Spleen (tissue), 11 donors: ENCODE data around the gene FAM9C. TPM values are rescaled to one million over a fixed set of nuclear protein-coding genes. Genes with fewer than 3 reads are reported as not detected.
A peak's percentile ranks its signal among the peaks of the same experiment; 100 is the strongest.

Experiments
- DNase-seq: peaks from one replicate; pipeline ENCODE4 v3.0.0-alpha.2; 2020
- H3K27ac ChIP-seq, 8 donors: fragments of 200-600 bp; sonication (generic) in 7 of 8; 1 replicate in 4 of 8; 2 replicates in 4 of 8; pipeline versions ENCODE4 v1.5.0 to v1.8.0; 2016 to 2021; ENCODE audit warnings: inconsistent platforms in 4 of 8, mild to moderate bottlenecking in 4 of 8, moderate library complexity in 1 of 8
- H3K27me3 ChIP-seq, 7 donors: fragments of 200-600 bp; sonication (generic) in 6 of 7; replicated peaks in 1 of 7; 1 replicate in 4 of 7; 2 replicates in 3 of 7; pipeline versions ENCODE4 v1.5.0 to v1.8.0; 2016 to 2021; ENCODE audit warnings: inconsistent platforms in 3 of 7, mild to moderate bottlenecking in 1 of 7
- H3K36me3 ChIP-seq, 6 donors: fragments of 200-600 bp; sonication (generic) in 5 of 6; 1 replicate in 4 of 6; 2 replicates in 2 of 6; pipeline versions ENCODE4 v1.5.0 to v1.8.0; 2016 to 2021; ENCODE audit warnings: inconsistent platforms in 2 of 6
- H3K4me1 ChIP-seq, 6 donors: fragments of 200-600 bp; sonication (generic) in 5 of 6; 1 replicate in 3 of 6; 2 replicates in 3 of 6; pipeline versions ENCODE4 v1.5.0 to v1.8.0; 2016 to 2021; ENCODE audit warnings: inconsistent platforms in 3 of 6
- H3K4me3 ChIP-seq, 8 donors: fragments of 200-600 bp; sonication (generic) in 7 of 8; 1 replicate in 4 of 8; 2 replicates in 4 of 8; pipeline versions ENCODE4 v1.5.0 to v1.8.0; 2016 to 2021; ENCODE audit warnings: inconsistent platforms in 4 of 8, mild to moderate bottlenecking in 4 of 8, moderate library complexity in 2 of 8
- H3K9me3 ChIP-seq, 8 donors: fragments of 200-600 bp; sonication (generic) in 7 of 8; 1 replicate in 4 of 8; 2 replicates in 4 of 8; pipeline versions ENCODE4 v1.5.0 to v1.8.0; 2016 to 2021; ENCODE audit warnings: inconsistent platforms in 4 of 8
- POLR2A ChIP-seq, 3 donors: fragments of 450-650 bp; IDR thresholded peaks; one replicate each; pipeline ENCODE4 v1.5.1; 2017; ENCODE audit warnings: antibody characterized with exemption in 3 of 3, mild to moderate bottlenecking in 1 of 3
- POLR2AphosphoS5 ChIP-seq, 3 donors: sonication (generic); formaldehyde crosslinking; IDR thresholded peaks; one replicate each; pipeline ENCODE4 v1.5.1; 2017; ENCODE audit warnings: antibody characterized with exemption in 3 of 3
- WGBS, 5 donors: extraction: QIAGEN DNeasy Blood & Tissue Kit in 3 of 5; methylation state at CpG; one replicate each; pipeline versions ENCODE4 v1.1.5 to v1.1.7; 2013 to 2018; 5-methylcytosine and 5-hydroxymethylcytosine counted together
- intact Hi-C: fragments of 100-400 bp; cut with DNase I; formaldehyde crosslinking; loops from one replicate; pipeline ENCODE4 v1.15.0; 2023; ENCODE audit warnings: low total_unique reads
- polyA plus RNA-seq, 3 donors: library from polyadenylated mRNA; stranded (reverse); fragments of 200-250 nt; gene quantifications; one replicate each; pipeline ENCODE4 v1.2.1, GENCODE V29; 2013
- total RNA-seq, 7 donors: library from RNA; depleted of rRNA in 3 of 7; stranded (reverse); fragments of >200 nt in 3 of 7; fragmentation: NEBNext Ultra II Directional in 4 of 7; extraction: Animal tissue kit (Norgen Biotek cat#: 25700) in 4 of 7; gene quantifications; one replicate each; pipeline versions ENCODE4 v1.1.0 to v1.2.1, GENCODE V29; 2016 to 2021
- TF ChIP-seq, protein P1 (sequence below), 11 experiments: fragments of 200-600 bp in 7 of 11; fragments of 450-650 bp in 4 of 11; sonication (generic) in 4 of 11; IDR thresholded peaks in 8 of 11; conservative IDR thresholded peaks in 3 of 11; 1 replicate in 7 of 11; 2 replicates in 4 of 11; pipeline versions ENCODE4 v1.4.0 to v1.8.0; 2016 to 2021; ENCODE audit warnings: antibody characterized with exemption in 11 of 11, inconsistent platforms in 4 of 11, mild to moderate bottlenecking in 1 of 11
- donor health status: healthy with polysubstance abuse.
- donor health status: DM: no; HTN: no; CAD: no; lungs with moderate emphysema.
- donor health status: DM: no; HTN: no; CAD: no.
- donor health status: Bipolar disorder and iron deficiency.
- donor health status: healthy.
- donor health status: DM: no; HTN: no; CAD: no.
- donor health status: DM: yes; HTN: yes; CAD: no.

FAM9C gene
- total and polyA plus RNA-seq, 10 donors: 0.09 to 56.0 (median 10.5) TPM; not detected in 3

DNA sequence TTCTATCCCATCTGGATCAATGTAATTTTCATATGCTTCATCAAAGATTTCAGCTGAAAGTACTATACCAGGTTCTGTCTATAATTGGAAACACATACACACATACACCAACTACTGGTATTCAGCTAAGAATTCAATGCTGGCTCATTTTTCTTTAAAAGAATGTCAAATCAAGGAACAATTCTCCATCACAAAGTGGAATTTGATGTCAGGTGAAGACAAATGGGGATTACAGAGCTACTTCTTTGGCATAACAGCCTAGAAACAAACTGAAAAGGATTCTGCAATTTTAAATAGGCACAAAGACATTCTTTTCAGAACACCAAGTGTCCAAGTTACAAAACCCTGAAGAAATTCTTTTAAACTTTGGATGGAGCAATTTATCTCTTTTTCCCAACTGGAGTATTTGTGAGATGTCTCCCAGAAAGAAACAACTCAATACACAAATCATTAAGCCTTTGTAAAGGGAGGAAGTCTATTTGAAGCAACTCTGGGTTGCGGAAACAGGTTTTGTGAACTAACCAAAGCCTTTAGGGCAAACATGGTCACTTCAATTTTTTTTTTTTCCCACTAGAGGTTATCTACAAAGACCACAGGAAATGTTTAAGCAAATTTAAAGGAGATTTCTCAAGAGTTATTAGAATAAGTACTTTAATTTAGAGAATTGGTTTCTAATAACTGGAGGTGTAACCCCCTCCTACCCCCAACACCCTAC is 1.9 kb upstream of the FAM9C start:
- H3K9me3 ChIP-seq: no peaks in the 10 kb centered on the region
- TF ChIP-seq POLR2AphosphoS5 (IDR thresholded peaks at IDR 0.05) (no peak), POLR2A (IDR thresholded peaks at IDR 0.05) (no peak)
- TF ChIP-seq, protein P1, sequence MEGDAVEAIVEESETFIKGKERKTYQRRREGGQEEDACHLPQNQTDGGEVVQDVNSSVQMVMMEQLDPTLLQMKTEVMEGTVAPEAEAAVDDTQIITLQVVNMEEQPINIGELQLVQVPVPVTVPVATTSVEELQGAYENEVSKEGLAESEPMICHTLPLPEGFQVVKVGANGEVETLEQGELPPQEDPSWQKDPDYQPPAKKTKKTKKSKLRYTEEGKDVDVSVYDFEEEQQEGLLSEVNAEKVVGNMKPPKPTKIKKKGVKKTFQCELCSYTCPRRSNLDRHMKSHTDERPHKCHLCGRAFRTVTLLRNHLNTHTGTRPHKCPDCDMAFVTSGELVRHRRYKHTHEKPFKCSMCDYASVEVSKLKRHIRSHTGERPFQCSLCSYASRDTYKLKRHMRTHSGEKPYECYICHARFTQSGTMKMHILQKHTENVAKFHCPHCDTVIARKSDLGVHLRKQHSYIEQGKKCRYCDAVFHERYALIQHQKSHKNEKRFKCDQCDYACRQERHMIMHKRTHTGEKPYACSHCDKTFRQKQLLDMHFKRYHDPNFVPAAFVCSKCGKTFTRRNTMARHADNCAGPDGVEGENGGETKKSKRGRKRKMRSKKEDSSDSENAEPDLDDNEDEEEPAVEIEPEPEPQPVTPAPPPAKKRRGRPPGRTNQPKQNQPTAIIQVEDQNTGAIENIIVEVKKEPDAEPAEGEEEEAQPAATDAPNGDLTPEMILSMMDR (IDR thresholded peaks at IDR 0.05 in 8 of 11, conservative IDR thresholded peaks at IDR 0.05 in 3 of 11): no peak
- H3K27me3 ChIP-seq: peaks cover 0 to 4% (median 0%) of the 10 kb centered on the region in 7 donors
- H3K36me3 ChIP-seq: no peaks in the 10 kb centered on the region
- no peak overlapping the region for H3K4me3 ChIP-seq
- intact Hi-C loops: no loop called here
- 20 to 53% (median 32%) methylated on average over 1 of the region's 1 CpG for WGBS, 5 donors
- peaks cover 0 to 38% (median 4%) of the 10 kb centered on the region in 6 donors for H3K4me1 ChIP-seq
- peak overlapping the region in 7 of 8 donors; percentile 3 to 71 (median 62) for H3K27ac ChIP-seq
- no peak for DNase-seq

DNA sequence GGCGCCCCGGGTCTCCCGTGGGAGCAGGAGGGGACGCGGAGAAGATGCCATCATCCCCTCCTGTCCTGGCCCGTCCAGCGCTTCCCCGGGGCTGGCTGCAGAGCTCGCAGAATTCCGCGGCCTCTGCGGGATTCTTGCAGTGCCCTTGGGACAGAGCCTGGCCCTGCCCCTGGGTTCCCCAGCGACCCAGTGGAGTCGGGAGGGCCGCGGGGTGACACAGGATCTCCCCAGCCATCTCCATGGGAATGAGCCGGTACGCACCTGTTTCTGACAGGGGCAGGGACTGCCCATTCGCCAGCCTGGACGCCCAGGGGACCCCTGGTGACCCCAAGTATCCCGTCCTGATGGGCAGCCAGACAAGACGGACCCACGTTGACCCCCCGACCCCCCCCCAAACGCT is 482 bp downstream of the FAM9C start:
- H3K27me3 ChIP-seq: peaks cover 0 to 6% (median 0%) of the 10 kb centered on the region in 7 donors
- intact Hi-C loops: no loop called here
- H3K27ac ChIP-seq: peak overlapping the region in 1 of 8 donors; percentile 27
- 76 to 97% (median 96%) methylated on average over 10 to 25 of the region's 25 CpGs for WGBS, 5 donors
- H3K36me3 ChIP-seq: no peaks in the 10 kb centered on the region
- TF ChIP-seq POLR2A (IDR thresholded peaks at IDR 0.05) (no peak), POLR2AphosphoS5 (IDR thresholded peaks at IDR 0.05) (no peak)
- TF ChIP-seq, protein P1 (IDR thresholded peaks at IDR 0.05 in 8 of 11, conservative IDR thresholded peaks at IDR 0.05 in 3 of 11): no peak
- DNase-seq: no peak
- H3K4me1 ChIP-seq: peaks cover 0 to 31% (median 2%) of the 10 kb centered on the region in 6 donors
- no peaks in the 10 kb centered on the region for H3K9me3 ChIP-seq
- no peak overlapping the region for H3K4me3 ChIP-seq

DNA sequence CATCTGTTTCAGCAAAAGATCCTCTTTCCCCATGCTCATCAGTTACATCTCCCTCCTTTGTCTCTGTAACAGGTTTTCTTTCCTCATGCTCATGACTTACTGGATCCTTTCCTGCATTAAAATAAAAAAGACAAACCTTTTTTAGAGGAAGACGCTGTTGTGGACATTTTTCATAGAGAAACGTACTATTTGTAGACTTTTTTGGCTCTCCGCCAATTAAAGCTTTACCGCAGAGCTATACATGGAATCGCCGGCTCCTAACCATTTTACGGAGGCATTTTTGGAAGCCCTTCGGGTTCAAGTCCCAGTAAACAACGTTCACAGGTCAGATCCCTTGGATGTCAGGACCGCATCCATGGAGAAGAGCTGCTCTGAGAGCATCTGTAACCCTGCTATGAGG is 1.3 kb downstream of the FAM9C start:
- H3K4me3 ChIP-seq: no peak overlapping the region
- peak overlapping the region in 1 of 8 donors; percentile 27 for H3K27ac ChIP-seq
- no peak for DNase-seq
- no peak for TF ChIP-seq POLR2AphosphoS5 (IDR thresholded peaks at IDR 0.05)
- TF ChIP-seq, protein P1 (IDR thresholded peaks at IDR 0.05 in 8 of 11, conservative IDR thresholded peaks at IDR 0.05 in 3 of 11): no peak
- TF ChIP-seq POLR2A (IDR thresholded peaks at IDR 0.05): no peak
- WGBS, 5 donors: 81 to 92% (median 89%) methylated on average over 10 of the region's 10 CpGs
- H3K27me3 ChIP-seq: peaks cover 0 to 8% (median 0%) of the 10 kb centered on the region in 7 donors
- H3K4me1 ChIP-seq: peaks cover 0 to 26% (median 2%) of the 10 kb centered on the region in 6 donors
- intact Hi-C loops: no loop called here
- no peaks in the 10 kb centered on the region for H3K9me3 ChIP-seq
- no peaks in the 10 kb centered on the region for H3K36me3 ChIP-seq

DNA sequence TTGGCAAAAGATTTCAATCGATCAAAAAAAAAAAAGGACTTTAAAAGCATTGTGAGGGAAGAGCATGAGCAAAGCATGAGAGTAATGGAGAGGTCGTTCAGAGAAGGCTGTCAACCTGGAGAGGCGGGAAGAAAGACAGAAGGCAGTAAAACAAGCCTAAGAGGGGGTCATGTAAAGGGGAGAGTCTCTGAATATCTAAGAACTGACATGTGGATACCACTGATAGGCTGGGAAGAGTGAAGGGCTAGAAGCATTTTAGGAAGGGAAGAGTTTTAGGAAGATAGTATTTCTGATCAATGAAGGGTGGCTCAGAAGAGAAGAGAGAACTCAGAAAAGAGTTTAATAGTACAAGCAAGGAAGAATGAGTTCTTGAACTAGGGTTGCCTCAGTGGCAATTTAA is 7.5 kb downstream of the FAM9C start:
- H3K27ac ChIP-seq: no peak overlapping the region
- no peaks in the 10 kb centered on the region for H3K4me1 ChIP-seq
- intact Hi-C loops: no loop called here
- DNase-seq: no peak
- TF ChIP-seq POLR2A (IDR thresholded peaks at IDR 0.05): no peak
- H3K36me3 ChIP-seq: no peaks in the 10 kb centered on the region
- H3K4me3 ChIP-seq: no peak overlapping the region
- WGBS, 5 donors: 72 to 97% (median 88%) methylated on average over 3 of the region's 3 CpGs
- H3K27me3 ChIP-seq: peaks cover 0 to 8% (median 0%) of the 10 kb centered on the region in 7 donors
- no peaks in the 10 kb centered on the region for H3K9me3 ChIP-seq
